Astrocyte (in vitro differentiated cells and primary cell): ENCODE results near the gene ARHGAP40. TPM values are rescaled to one million over a fixed set of nuclear protein-coding genes. Genes with fewer than 3 reads are reported as not detected.

Experiments used
- DNase-seq: peaks from one replicate; pipeline ENCODE4 v3.0.0-alpha.2; 2010; ENCODE audit warnings: low read depth
- FAIRE-seq: peaks from 2 replicates; lab custom pipeline; 2011; peaks lifted over from hg19 to GRCh38; lab: Jason Lieb, UNC
- H2AFZ ChIP-seq: 2 replicates; pipeline ENCODE4 v1.6.0; 2012; ENCODE audit warnings: low read depth, low read length, inconsistent platforms
- H3K27ac ChIP-seq: 2 replicates; pipeline ENCODE4 v1.5.1; 2011; ENCODE audit warnings: low read depth, low read length, inconsistent platforms
- H3K27me3 ChIP-seq: 2 replicates; pipeline ENCODE4 v1.6.0; 2011; ENCODE audit warnings: low read length, inconsistent platforms; ENCODE audit not compliant: insufficient read depth
- H3K36me3 ChIP-seq: 2 replicates; pipeline ENCODE4 v1.5.1; 2011; ENCODE audit warnings: low read length, inconsistent platforms; ENCODE audit not compliant: insufficient read depth
- H3K4me1 ChIP-seq: 2 replicates; pipeline ENCODE4 v1.5.1; 2011; ENCODE audit warnings: low read length, inconsistent platforms; ENCODE audit not compliant: insufficient read depth
- H3K4me2 ChIP-seq: 2 replicates; pipeline ENCODE4 v1.6.0; 2012; ENCODE audit warnings: low read length, inconsistent platforms
- H3K4me3 ChIP-seq: 2 replicates; pipeline ENCODE4 v1.5.1; 2011; ENCODE audit warnings: low read depth, mild to moderate bottlenecking, low read length, inconsistent platforms; ENCODE audit not compliant: insufficient read depth
- H3K79me2 ChIP-seq: 2 replicates; pipeline ENCODE4 v1.6.0; 2012; ENCODE audit warnings: mild to moderate bottlenecking, low read length, inconsistent platforms; ENCODE audit not compliant: insufficient read depth
- H3K9ac ChIP-seq: 2 replicates; pipeline ENCODE4 v1.6.0; 2012; ENCODE audit warnings: mild to moderate bottlenecking, low read length, inconsistent platforms
- H3K9me3 ChIP-seq: 2 replicates; pipeline ENCODE4 v1.5.1; 2012; ENCODE audit warnings: low read depth, mild to moderate bottlenecking, low read length, inconsistent platforms; ENCODE audit not compliant: insufficient read depth
- H4K20me1 ChIP-seq: 2 replicates; pipeline ENCODE4 v1.6.0; 2012; ENCODE audit warnings: low read length, inconsistent platforms; ENCODE audit not compliant: insufficient read depth
- H3K27ac Mint-ChIP-seq: one replicate; pipeline ENCODE4 v1.8.0; 2021; ENCODE audit warnings: mild to moderate bottlenecking, mixed read lengths; ENCODE audit not compliant: unreplicated experiment
- H3K27me3 Mint-ChIP-seq: one replicate; pipeline ENCODE4 v1.8.0; 2021; ENCODE audit warnings: low read depth, mixed read lengths; ENCODE audit not compliant: unreplicated experiment
- H3K36me3 Mint-ChIP-seq: one replicate; pipeline ENCODE4 v1.8.0; 2021; ENCODE audit warnings: low read depth, mixed read lengths; ENCODE audit not compliant: unreplicated experiment
- H3K4me1 Mint-ChIP-seq: one replicate; pipeline ENCODE4 v1.8.0; 2021; ENCODE audit warnings: low read depth, mixed read lengths; ENCODE audit not compliant: unreplicated experiment
- H3K4me3 Mint-ChIP-seq: one replicate; pipeline ENCODE4 v1.8.0; 2021; ENCODE audit warnings: mild to moderate bottlenecking, moderate library complexity, mixed read lengths; ENCODE audit not compliant: unreplicated experiment
- H3K9me3 Mint-ChIP-seq: one replicate; pipeline ENCODE4 v1.8.0; 2021; ENCODE audit warnings: mild to moderate bottlenecking, mixed read lengths; ENCODE audit not compliant: unreplicated experiment
- EZH2 ChIP-seq: IDR thresholded peaks from 2 replicates; pipeline ENCODE4 v1.6.1; 2012; ENCODE audit warnings: mild to moderate bottlenecking, low read length, inconsistent platforms; ENCODE audit not compliant: insufficient read depth
- total RNA-seq: library from RNA; stranded (reverse); gene quantifications from 2 replicates; pipeline ENCODE4 v1.2.1, GENCODE V29; 2021
- TF ChIP-seq, protein P1 (sequence below): IDR thresholded peaks from 2 replicates; pipeline ENCODE4 v1.5.1; 2011; ENCODE audit warnings: low read depth, mild to moderate bottlenecking, inconsistent platforms, low read length, moderate library complexity; ENCODE audit not compliant: insufficient read depth

The ARHGAP40 gene
- total RNA-seq, 1 donor from 2014 or later, result 0.27 TPM

- no peak overlapping the region for H3K27ac ChIP-seq
- DNase-seq (no peak), FAIRE-seq (no peak)
- Mint-ChIP-seq H3K9me3 (no peaks in the 10 kb centered on the region), H3K4me3 (no peak overlapping the region), H3K36me3 (peaks cover 2% of the 10 kb centered on the region), H3K27me3 (peaks cover 4% of the 10 kb centered on the region), H3K4me1 (peaks cover 17% of the 10 kb centered on the region), H3K27ac (no peak overlapping the region)
- H3K79me2 ChIP-seq, result no peaks in the 10 kb centered on the region
- no peak overlapping the region for H3K4me2 ChIP-seq
- TF ChIP-seq EZH2, result no peak
- TF ChIP-seq, protein P1, sequence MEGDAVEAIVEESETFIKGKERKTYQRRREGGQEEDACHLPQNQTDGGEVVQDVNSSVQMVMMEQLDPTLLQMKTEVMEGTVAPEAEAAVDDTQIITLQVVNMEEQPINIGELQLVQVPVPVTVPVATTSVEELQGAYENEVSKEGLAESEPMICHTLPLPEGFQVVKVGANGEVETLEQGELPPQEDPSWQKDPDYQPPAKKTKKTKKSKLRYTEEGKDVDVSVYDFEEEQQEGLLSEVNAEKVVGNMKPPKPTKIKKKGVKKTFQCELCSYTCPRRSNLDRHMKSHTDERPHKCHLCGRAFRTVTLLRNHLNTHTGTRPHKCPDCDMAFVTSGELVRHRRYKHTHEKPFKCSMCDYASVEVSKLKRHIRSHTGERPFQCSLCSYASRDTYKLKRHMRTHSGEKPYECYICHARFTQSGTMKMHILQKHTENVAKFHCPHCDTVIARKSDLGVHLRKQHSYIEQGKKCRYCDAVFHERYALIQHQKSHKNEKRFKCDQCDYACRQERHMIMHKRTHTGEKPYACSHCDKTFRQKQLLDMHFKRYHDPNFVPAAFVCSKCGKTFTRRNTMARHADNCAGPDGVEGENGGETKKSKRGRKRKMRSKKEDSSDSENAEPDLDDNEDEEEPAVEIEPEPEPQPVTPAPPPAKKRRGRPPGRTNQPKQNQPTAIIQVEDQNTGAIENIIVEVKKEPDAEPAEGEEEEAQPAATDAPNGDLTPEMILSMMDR, result no peak
- H3K27me3 ChIP-seq, result peaks cover 4% of the 10 kb centered on the region
- no peaks in the 10 kb centered on the region for H4K20me1 ChIP-seq
- no peak overlapping the region for H3K4me3 ChIP-seq
- H2AFZ ChIP-seq, result no peak overlapping the region
- no peak overlapping the region for H3K9ac ChIP-seq
- no peaks in the 10 kb centered on the region for H3K4me1 ChIP-seq
- H3K36me3 ChIP-seq, result no peaks in the 10 kb centered on the region
- no peaks in the 10 kb centered on the region for H3K9me3 ChIP-seq
Observed at GRCh38 chr20:38581830-38582358, 19.7 kb upstream of the ARHGAP40 start.

GRCh38 chr20:38583306-38583705 is 18.3 kb upstream of the ARHGAP40 start:
- DNase-seq, result no peak
- H3K4me3 Mint-ChIP-seq, result no peak overlapping the region
- Histone ChIP-seq H3K27ac (no peak overlapping the region), H3K4me2 (no peak overlapping the region), H3K27me3 (peaks cover 4% of the 10 kb centered on the region), H3K4me1 (no peaks in the 10 kb centered on the region), H4K20me1 (no peaks in the 10 kb centered on the region), H3K9ac (no peak overlapping the region), H3K9me3 (no peaks in the 10 kb centered on the region), H2AFZ (no peak overlapping the region), H3K36me3 (no peaks in the 10 kb centered on the region), H3K79me2 (no peaks in the 10 kb centered on the region), H3K4me3 (no peak overlapping the region)
- TF ChIP-seq EZH2, result no peak
- TF ChIP-seq, protein P1, result no peak
- H3K36me3 Mint-ChIP-seq, result peaks cover under 1% of the 10 kb centered on the region
- H3K27me3 Mint-ChIP-seq, result peaks cover 4% of the 10 kb centered on the region
- H3K4me1 Mint-ChIP-seq, result peaks cover 17% of the 10 kb centered on the region
- H3K9me3 Mint-ChIP-seq, result no peaks in the 10 kb centered on the region
- no peak for FAIRE-seq
- H3K27ac Mint-ChIP-seq, result no peak overlapping the region

GRCh38 chr20:38584099-38584763 is 17.4 kb upstream of the ARHGAP40 start:
- Histone ChIP-seq H3K27ac (no peak overlapping the region), H3K4me3 (no peak overlapping the region), H3K9ac (no peak overlapping the region), H3K9me3 (no peaks in the 10 kb centered on the region), H2AFZ (no peak overlapping the region), H4K20me1 (no peaks in the 10 kb centered on the region), H3K27me3 (peaks cover 4% of the 10 kb centered on the region), H3K36me3 (no peaks in the 10 kb centered on the region), H3K4me2 (no peak overlapping the region), H3K79me2 (no peaks in the 10 kb centered on the region), H3K4me1 (no peaks in the 10 kb centered on the region)
- H3K36me3 Mint-ChIP-seq, result no peaks in the 10 kb centered on the region
- no peak for DNase-seq
- no peaks in the 10 kb centered on the region for H3K9me3 Mint-ChIP-seq
- H3K27me3 Mint-ChIP-seq, result peaks cover 4% of the 10 kb centered on the region
- no peak for TF ChIP-seq EZH2
- TF ChIP-seq, protein P1, result no peak
- peaks cover 12% of the 10 kb centered on the region for H3K4me1 Mint-ChIP-seq
- no peak overlapping the region for H3K4me3 Mint-ChIP-seq
- no peak overlapping the region for H3K27ac Mint-ChIP-seq
- no peak for FAIRE-seq
